HG03571 (cell line): Measurements from ENCODE around the gene RGS9.
"Not testable (repeated sequence)": the region's sequence is repeated elsewhere in the genome, so short reads cannot be mapped to it uniquely, and the experiment has no call there.

Source experiments
- ATAC-seq: cut with Tn5 transposase; IDR thresholded peaks from one replicate; pipeline ENCODE4 v1.9.1; 2021; ENCODE audit not compliant: unreplicated experiment

The RGS9 gene

DNA sequence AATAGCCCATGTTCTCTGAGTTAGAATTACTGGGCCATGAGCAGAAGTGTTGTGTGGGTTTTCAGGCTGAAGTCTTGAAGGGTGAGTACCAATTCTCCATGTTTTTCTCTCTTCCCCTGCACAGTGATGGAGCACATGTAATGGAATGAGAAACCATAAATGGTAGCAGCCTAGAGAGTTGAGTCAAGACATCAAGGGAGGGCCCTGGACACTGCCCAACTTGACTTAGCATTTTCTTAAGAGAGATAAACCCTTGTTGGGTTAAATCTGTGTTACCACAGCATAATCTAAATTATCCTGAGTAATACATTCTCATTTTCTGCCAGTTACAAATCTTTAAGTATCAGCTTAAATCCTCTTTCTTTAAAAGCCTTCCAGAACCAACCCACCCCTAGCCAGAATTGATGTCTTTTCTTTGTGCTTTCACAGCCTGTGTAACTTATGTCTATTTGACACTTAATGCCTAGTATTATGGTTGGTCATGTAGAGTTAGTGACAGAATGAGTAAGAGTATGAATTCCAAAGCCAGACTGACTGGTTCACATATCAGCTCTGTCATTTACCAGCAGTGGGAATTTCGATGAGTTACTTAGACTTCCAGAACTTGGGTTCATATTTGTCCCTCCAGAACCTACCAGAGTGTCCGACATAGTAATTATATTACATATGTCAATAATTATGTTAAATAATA lies 27.0 kb upstream of the RGS9 start:
- ATAC-seq: no peak

DNA sequence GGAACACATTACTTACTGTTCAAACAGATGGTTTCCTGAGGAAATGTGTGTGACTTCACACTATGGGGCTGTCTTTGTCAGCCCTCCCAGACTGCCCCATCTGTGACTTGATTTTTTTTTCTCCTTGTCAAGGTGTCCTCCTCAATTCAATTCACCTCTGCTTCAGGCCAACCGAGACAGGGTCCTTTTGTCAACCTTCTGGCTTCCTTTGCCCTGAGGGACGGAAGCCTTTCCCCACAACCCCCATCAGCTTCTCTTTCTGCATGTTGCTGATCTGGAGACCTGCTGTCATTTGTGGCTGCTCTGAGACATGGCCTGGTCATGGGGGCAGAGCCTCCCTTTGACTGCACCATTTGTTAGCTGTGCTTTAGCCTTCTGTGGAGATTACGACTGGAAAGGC lies 21.3 kb upstream of the RGS9 start:
- no peak for ATAC-seq

DNA sequence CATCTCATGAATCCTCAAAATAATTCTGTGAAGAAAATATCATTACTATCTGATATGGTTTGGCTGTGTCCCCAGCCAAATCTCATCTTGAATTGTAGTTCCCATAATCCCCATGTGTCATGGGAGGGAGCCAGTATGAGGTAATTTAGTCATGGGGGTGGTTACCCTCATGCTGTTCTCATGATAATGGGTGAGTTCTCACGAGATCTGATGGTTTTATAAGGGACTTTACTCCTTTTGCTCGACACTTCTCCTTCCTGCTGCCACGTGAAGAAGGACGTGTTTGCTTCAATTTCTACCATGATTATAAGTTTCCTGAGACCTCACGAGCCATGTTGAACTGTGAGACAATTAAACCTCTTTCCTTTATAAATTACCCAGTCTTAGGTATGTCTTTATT lies 20.7 kb upstream of the RGS9 start:
- not testable (repeated sequence) for ATAC-seq

DNA sequence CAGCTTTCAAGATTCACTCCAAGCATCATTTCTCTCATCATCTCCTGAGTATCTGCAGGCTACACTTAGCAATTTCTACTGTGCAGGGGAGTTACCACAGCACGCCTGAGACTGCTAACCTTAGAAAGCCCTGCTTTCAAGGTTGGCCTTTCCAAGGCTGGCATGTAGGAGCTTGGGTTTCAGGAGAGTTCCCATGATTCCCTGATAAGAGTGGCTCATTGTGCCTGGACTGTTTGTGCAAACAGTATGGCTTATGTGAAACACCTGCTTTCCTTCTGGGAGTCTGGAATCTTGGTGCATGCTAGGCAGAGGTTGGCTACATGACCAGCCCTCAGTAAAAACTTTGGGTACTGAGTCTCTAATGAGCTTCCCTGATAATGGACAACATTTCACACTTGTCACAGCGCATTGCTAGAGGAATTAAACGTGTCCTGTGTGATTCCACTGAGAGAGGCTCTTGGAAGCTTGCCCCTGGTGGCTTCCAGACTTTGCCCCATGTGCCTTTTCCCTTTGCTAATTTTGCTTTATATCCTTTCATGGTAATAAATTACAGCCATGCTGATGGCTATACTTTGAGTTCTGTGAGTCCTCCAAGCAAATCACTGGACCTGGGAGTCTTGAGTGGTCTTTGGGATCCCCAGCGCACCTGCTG lies 19.7 kb upstream of the RGS9 start:
- ATAC-seq: no peak

DNA sequence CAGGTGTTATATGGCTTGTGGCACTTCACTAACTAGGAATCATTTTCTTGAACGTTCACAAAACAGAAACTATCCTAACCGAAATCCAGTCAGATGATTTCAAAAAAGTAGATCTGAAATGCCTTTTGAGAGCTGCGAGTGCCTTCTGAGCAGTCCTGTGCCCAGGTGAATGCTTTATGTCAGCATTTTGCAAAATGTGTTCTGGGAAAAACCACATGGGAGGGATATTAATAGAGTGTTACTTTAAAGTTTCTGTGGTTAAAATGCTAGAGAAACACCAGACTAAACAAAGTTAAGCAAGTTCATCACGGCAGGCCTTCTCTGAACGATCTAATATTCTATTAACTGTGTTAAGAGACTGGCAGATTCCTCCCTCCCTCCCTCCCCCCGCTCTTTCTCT lies 15.8 kb upstream of the RGS9 start:
- ATAC-seq: no peak

DNA sequence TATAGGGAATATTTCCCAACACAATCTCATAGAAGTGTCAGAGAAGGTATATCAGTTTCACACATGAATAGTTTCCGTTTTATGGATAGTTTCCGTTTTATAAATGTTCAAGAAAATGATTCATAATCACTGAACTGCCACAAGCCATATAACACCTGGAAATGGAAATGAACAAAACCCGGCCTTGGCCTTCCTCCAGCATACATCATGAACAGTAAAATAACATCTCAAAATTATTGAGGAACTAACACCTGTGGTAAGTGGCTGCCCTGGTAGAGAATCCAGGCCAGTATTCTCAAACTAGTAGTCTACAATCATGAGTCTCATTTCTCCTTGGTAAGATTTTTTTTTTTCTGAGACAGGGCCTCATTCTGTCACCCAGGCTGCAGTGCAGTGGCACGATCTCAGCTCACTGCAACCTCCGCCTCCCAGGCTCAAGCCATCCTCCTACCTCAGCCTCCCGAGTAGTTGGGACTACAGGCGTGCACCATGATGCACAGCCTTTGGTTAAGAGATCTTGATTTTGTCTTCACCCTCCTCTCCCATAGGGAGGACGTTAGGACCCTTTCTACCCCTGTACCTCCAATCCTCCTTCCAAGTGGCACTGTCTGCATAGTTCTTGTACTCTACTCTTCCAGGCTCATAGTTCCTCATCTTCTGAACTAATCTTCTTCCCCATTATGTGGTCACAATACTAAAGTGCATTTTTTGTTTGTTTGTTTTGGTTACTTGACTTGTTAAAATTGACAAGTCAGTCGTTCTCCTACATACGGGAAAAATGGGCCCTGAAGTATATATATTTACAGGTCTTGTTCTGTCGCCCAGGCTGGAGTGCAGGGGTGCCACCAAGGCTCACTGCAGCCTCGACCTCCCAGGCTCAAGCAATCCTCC lies 15.0 kb upstream of the RGS9 start:
- no peak for ATAC-seq

DNA sequence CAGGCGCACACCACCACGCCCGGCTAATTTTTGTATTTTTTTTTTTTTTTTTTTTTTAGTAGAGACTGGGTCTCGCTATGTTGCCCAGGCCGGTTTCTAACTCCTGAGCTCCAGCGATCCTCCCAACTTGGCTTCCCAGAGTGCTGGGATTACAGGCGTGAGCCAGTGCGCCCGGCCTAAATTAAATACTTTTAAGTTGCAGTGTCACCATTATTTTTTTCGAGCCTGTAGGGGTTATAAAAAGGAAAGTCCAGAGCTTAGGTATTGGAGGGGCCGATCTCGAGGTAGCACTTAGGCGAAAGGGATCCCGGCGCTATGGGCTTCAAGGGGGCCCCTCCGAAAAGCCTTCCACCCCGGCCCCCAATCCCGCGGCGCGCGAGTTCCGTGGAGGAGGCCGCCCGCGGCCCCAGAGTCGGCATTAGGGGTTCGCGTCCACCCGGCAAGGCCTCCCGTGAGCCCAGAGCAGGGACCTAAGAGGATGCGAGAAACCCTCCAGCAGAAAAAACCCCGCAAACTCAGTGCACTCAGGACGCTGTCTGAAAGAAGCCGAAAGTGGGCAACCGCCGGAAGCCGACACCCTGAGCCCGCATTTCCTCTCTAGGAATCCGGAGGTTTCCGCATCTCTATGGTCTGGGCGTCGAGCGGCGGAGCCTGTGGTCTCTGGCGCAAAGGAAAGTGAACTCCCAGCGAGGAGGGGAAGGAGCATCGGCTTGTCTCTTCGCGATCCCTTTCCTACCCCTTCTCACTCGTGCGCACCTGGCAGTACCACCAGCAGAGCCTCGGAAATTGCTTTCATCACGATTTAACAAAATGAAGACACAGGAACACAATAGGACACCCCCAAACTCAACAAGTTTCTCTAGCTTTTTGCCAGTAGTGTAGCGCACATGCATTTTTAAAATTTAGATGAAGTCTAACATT lies 14.1 kb upstream of the RGS9 start:
- peak; percentile 72 for ATAC-seq

DNA sequence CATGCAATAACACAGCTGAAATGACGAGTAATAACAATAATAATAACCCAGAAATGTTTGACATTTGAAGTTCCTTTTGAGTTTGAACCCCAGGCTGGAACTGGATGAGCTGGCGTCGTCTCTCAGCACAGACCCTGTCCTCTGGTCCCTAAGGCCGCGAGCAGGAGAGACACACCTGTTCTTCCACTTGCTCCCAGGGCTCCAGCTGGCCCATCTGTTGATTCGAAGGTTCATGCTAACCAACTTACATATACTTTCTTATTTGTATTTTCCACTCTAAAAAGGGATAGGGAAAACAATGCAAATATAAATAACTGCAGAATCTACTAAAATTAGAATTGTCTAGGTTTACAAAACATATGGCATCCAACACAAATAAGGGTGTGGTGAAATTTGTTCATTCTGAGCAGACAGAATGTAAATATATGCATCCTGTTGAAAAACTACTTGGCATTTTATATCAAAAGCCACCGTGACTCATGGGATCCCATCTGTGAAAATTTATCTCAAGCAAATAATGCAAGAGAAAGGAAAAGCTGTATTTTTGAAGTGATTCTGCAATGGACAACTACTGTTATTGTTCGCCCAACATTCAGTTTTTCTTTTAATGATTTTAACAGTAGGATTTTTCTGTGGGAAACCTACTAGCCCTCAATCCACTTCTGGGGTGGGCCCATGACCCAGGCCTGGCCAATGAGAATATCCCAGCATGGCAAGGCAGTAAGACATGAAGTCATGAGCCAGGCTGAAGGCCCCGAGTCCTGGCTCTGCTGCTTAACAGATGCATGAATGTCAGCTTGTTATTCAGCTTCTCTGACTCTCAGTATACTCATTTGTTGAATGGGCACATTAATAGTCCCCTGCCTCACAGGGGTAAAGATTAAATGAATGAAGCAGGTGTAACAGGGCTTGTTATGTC lies 13.2 kb upstream of the RGS9 start:
- ATAC-seq: no peak

DNA sequence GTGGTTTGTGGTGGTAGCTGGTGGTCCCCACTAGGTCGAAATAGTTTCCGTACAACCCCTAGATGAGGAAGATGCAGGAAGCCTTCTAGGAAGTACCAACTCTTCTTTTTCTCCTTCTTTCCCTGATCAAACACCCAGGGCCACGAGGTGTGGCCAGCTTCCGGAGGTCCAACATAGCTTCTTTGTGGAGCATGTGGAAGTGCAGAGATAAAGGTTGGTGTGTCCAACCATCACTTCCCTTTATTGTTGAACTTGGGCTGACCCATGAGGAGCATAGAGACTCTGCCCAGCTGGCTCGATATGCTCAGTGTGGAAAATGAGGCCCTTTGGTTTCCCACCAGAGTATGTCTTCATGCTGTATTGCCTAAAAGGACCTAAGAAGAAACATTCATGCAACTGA lies 6.3 kb upstream of the RGS9 start:
- ATAC-seq: no peak

DNA sequence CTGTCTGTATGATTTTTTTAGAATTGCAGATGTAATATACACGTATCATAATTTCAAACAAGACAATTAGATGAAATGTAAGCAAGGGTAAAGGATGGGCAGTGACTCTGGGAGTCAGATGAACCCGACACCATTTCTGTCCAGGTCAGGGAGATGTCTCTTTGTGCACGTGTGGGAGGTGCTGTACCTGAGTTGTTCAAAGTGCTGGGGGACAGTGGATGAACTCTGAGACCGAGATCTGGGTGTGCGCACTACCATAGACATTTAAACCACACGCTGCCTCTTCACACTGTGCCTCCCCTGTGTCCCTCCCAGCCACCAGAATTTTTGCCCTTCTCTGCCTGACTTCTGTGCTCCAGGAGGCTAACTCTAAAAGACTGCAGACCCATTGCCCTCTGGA lies 5.9 kb upstream of the RGS9 start:
- ATAC-seq: no peak

DNA sequence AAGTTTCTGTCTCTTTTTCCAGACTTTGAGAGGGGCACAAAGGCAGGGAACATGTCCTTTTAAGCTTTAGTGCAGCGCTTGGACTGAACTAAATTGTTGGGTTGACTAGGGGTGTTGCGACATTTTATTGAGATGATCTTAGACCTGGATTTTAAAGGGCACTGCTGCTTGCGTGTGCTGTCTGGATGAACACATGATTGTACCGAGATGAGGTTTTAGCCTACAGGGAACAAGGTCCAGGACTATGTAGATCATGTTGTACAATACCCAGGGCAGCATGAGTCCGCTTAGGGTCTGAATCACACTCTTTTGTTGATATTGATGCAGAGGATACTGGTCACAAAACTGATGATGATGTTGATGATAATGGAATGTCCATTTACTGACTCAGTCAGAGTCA lies 5.2 kb upstream of the RGS9 start:
- ATAC-seq: no peak

DNA sequence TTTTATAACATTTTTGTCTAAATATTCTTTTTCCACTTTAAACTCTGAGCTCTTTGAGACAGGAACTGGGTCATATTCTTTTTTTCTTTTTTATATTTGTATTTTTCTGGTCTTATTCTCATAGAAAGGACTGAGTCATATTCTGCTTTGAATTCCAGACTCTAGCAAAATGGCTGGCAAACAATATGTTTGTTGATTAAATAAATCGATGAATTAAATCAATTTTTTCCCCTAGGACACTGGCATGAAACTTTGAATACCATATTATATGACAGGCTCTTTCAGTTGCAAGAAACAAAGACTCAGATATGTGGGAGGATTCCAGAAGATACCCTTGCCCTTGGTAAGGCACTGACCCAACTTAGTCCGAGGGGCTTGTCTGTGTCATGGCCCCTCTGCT lies 3.1 kb upstream of the RGS9 start:
- ATAC-seq: no peak

DNA sequence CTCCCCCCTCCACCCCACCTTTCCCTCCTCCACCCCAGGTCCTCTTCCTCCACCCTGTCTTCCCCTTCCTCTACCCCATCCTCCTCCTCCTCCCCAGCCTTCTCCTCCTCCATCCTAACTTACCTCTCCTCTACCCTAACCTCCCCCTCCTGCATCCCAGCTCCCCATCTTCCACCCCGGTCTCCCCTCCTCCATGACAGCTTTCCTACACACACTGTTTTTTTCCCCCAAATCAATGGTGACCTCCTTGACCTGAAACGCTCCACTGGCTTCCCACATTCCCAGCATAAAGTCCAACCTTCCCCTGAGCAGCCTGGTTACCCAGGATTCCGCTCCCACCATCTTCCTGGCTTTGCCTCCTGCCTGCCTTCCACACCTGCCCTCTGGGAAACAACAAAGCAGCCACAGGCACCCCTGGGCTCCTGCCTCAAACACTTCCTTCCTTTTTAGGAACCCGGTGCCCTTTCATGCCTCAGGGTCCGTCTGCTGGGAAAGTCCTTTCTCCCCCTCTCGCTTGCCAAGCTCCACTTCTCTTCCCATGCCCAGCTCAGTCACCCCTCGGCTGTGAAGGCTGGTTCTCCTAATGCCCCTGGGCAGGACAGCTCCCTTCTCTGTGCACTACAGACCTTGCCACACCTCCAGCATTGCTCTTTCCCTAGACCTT lies 2.1 kb downstream of the RGS9 start:
- no peak for ATAC-seq

DNA sequence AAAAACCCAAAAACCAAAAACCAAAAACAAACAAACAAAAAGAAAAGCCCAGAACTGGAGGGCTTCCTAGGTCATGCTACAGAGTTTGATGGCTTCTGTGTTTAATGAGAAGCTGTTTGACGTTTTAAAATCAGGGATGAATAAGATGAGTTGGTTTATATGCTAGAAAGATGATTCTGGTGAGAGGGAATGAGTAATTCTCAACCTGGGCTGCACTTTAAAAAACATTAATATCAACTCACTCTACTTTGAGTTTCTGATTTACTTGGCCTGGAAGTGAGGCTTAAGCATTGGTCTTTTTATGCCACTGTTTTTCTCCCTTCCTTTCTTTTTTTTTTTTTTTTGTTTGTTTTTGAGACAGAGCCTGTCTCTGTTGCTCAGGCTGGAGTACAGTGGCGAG lies 5.1 kb downstream of the RGS9 start:
- no peak for ATAC-seq

DNA sequence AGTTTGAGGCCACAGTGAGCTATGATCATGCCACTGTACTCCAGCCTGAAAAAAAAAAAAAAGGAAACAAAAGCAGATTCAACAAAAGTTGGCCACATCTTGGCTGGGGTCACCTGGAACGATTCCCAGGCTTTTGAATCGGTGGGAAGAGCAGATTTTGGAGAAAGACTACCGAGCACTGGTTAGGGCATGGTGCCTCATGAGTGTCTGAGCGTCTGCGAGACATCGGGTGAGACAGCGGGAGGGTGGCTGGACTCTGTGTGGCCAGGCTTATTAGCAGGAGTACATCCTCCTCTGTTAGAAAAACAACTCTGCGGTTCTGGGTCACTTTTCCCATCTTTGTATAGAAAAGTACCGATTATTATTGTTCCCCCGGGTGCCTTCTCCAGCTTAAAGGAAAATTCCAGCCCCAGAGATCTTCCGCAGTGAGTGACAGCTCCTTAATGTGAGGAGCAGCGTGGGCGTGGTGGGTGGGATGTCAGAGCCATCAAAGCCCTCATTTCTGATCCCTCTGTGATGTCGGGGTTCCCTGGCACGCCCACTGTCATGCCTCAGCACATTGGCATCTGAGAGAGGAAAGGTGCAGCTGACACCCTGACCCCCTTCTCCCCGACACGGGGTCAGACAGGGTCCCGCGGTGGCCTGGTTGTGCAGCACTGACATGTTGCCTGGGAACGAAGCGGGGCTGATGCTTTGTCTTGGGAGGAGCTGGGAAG lies 6.9 kb downstream of the RGS9 start:
- ATAC-seq: no peak

DNA sequence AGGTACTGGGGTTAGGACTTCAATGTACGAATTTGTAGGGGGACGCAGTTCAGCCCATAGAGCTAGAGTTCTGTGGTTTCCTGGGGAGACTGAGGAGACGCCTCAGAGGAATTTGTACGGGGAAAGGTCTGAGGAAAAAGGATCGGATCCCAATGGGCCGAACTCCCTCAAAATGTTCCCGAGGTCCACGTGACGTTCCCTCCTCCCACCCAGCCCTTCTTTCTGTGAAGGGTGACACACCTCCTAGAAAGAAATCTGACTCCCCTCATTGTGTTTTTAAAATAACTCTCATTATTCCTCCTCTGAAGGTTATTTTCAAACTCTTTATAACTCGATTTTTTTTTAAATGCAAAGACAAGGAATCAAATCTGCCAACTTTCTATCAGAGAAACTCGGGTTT lies 8.6 kb downstream of the RGS9 start:
- no peak for ATAC-seq

DNA sequence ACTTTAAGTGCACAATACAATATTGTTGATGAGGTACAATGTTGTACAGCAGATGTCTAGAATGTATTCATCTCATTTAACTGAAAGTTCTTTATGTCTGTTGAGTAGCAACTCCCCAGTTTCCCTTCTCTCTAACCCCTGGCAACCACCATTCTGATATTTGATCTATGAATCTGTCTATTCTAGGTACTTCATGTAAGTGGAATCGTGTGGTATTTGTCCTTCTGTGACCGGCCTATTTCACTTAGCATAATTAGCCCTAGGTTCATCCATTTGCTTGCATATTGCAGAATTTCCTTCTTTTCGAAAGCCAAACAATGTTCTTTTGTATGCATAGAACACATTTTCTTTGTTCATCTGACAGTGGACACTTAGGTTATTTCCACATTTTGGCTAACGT lies 10.8 kb downstream of the RGS9 start:
- ATAC-seq: no peak

DNA sequence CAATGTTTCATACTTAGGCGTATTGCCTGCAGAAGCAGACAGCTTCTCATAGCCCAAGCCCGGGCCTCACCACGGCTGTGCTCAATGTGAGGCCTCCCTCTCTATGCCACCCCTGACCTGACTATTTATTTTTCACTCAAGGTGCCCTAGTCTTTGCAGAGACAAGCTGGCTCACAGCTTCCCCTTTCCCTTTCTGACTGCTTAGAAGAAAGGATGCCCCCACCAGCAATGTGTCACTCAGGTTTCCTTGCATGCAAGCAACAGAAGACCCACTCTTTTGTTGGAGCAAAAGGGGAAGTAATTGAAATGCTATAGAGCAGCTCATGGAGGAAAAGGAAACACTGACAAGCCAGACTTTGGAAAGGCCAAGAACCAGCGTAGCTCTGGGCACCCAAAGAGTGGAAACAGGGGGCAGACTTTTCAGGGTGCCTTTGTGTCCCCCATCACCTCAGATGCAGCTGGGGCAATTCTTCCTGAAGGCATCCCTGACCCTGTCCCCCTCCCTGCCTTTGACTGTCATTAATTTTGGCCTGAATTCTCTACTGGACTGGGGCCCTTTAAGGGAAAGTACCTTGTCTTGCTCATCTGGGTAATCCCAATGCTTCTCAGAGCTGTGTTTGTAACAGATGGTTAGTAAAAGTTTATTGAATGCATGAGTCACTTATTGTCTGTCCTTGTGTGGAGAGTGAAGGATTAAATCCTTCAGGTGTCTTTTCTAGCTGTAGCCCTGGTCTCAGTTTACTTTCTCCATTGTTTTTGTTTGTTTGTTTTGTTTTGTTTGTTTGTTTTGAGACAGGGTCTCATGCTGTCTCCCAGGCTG lies 17.8 kb downstream of the RGS9 start:
- ATAC-seq: peak; percentile 84
